Right renal pelvis (tissue), 4 donors: ENCODE measurements around the gene SWT1. TPM values are rescaled to one million over a fixed set of nuclear protein-coding genes. Genes with fewer than 3 reads are reported as not detected.
"Not testable (repeated sequence)": the region's sequence is repeated elsewhere in the genome, so short reads cannot be mapped to it uniquely, and the experiment has no call there.

Experiments used
- DNase-seq, 4 donors: peaks; one replicate each; pipeline ENCODE4 v3.0.0-alpha.2; 2013; ENCODE audit warnings: low read depth in 4 of 4, low spot score in 3 of 4, missing footprints in 1 of 4
- polyA plus RNA-seq, 4 donors: library from polyadenylated mRNA; unstranded; fragments of 120-200 nt; gene quantifications; one replicate each; pipeline ENCODE4 v1.2.1, GENCODE V29; 2013; ENCODE audit not compliant: insufficient read length in 4 of 4

Gene SWT1
- polyA plus RNA-seq, 4 donors: 8.9 to 12.0 (median 9.9) TPM

DNA sequence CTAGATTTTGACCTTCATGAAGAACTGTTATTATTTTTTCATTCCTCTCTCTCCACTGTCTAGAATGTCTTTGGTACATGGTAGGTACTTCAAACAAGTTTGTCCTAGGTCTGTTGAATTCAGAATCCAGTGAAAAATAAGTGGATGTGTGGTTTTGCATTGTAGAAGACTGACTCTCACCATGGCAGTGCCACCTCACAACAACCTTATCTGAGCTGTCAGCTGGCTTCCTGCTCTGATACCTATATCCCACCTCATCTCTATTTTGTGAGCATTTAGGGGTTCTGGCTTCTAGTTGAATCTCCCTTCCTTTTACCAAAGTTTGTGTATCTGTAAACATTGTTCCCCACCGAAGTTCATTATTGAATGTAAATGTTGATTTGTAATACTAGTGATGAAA is 9.1 kb downstream of the SWT1 start:
- DNase-seq: no peak

DNA sequence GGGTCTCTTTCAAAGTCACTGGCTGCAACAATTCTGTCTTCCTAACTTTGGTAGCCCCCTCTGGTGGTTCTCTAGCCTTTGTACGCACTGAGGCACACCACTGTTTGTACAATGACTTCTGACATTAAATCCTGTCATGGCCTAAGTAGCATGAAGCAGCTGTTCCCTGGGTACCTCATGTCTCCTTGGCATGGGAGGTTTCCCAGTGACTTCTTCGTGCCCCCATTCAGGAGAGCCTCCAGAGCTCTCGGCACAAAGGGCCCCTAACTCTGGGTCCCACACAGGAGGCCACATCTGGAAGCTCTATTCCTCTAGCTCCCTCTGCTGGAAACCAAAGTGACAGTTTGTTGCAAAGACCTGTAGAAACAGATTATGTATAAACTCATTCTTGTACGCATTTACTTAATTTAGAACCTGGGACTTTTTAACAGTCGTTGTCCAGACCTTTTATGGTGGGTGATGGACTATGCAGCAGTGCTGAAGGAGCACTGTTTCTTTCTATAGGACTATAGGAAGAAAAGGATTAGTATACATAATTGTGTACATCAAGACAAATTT is 13.4 kb downstream of the SWT1 start:
- peak; percentile 51 to 60 (median 57) for DNase-seq

DNA sequence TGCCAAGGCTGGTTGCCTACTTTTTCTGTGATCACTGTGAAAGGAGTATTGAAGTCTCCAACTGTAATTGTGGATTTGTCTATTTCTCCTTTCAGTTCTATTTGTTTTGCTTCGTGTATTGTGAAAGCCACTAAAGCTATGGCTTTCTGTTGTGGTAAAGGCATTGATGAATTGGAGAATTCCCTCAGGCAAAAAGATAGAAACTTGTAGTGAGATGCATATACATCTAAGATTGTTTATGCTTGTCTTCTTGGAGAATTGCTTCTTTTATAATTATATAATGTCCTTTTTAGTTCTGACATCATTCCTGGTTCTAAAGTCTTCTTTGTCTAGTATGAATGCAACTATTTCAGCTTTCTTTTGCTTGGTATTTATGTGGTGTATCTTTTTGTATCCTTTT is 36.8 kb downstream of the SWT1 start:
- no peak for DNase-seq

- not testable (repeated sequence) for DNase-seq
Observed at GRCh38 chr1:185198712-185199111, 41.7 kb downstream of the SWT1 start.

DNA sequence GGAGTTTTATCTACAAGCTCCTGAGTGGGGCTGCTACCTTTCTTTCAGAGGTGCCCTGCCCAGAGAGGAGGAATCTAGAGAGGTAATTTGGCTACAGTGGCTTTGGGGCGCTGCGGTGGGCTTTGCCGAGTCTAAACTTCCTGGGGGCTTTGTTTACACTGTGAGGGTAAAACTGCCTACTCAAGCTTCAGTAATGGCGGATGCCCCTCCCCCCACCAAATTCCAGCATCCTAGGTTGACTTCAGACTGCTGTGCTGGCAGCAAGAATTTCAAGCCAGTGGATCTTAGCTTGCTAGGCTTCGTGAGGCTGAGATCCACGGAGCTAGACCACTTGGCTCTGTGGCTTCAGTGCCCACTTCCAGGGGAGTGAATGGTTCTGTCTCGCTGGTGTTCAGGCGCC is 43.9 kb downstream of the SWT1 start:
- DNase-seq: no peak

DNA sequence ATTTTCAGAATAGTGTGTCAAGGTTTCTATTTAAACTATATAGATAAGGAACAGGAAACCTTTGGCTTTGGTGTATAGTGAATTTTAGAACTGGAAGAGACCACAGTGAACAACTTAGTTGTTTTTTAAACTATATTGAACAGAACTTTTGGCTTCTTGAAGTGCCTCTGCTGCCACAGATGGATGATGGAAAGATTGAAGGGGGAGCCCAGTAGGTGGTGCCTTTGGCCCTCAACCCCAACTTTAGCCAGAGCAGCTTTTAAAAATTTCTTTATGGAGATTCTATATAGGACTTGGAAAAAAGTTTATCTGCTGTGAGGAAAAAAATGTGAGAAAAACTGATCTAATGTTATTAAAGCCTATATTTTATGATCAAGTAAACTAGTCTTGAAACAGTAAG is 50.2 kb downstream of the SWT1 start:
- DNase-seq: no peak

DNA sequence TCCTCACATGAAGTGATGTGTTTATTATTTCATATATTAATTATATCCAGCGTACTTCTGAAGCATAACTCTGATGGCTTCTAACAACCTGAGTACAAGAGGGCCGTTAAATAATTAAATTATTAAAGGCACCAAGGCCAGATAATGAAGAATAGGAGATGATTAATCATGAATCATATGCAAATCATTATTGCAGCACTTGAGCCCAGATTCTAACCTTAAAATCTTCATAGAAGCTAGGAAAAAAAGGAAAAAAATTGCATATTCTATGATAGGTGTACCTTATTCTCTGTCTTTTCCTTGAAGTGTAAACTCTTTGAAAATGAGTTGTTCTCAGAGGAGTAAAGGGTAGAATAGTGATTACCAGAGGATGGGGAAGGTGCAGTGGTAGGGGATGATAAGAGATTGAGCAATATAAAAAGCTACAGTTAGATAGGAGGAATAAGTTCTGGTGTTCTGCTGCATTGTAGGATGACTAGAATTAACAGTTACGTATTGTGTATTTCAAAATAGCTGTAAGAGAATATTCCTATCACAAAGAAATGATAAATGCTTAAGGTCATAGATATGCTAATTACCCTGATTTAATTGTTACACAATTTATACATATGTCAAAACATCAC is 51.1 kb downstream of the SWT1 start:
- DNase-seq: no peak

DNA sequence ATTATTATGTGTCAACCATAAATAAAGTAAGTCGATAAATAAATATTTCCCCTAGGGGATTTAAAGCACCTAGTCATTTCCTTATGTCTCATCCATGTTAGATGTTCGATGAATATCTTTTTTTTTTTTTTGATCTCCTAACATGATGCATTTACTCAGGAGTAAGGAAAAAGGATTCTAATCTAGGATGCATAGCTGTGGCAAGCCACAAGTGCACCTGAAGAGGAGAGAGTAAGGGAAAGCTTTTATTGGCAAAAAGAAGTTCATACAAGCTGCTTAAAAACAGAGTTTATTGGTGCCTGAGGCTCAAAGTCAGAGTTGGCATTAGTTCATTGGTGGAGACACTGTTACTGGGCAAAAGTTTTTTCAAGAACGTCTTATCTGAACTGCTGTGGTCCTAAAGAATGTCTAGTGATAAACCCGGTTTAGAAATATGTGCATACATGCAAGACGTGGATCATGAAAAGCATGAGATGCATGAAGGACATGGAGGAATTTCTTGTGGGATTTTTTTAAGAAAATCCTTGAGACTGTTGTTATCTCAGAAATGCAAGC is 51.7 kb downstream of the SWT1 start:
- DNase-seq: no peak

- DNase-seq: not testable (repeated sequence)
Observed at GRCh38 chr1:185209357-185209756, 52.4 kb downstream of the SWT1 start.

GRCh38 chr1:185213091-185213490 is 56.1 kb downstream of the SWT1 start:
- DNase-seq: no peak

DNA sequence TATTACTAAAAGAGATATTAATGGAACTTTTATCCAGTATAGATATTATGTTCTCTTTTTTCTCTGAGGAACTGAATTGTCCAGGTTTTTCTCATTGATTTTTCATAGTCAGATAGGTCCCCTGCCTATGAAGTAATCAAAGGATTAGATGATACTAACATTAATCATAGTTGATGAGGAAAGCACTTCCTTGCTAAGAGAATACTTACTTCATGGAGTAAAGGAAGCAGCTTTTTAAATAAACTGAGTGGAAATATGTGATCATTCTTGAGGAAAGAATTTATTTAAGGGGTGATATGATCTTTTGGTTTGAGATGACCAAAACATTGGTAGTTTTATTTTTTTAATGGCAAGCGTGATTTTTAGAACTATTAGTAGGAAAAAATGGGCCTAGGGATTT is 58.9 kb downstream of the SWT1 start:
- DNase-seq: no peak

DNA sequence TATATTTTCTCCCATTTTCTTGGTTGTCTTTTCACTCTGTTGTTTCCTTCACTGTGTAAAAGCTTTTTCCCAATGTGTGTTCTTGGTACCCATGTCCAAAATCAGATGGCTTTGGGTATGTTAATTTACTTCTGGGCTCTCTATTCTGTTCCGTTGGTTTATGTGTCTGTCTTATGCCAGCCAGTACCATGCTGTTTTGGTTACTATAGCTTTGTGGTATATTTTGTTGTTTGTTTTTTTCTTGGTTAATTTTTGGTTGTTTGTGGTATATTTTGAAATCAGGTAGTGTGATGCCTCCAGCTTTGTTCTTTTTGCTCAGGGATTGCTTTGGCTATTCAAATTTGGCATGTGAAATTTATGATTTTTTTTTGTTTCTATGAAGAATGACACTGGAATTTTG is 67.2 kb downstream of the SWT1 start:
- DNase-seq: no peak

GRCh38 chr1:185227161-185227560 is 70.2 kb downstream of the SWT1 start:
- DNase-seq: no peak

GRCh38 chr1:185228979-185229378 is 72.0 kb downstream of the SWT1 start:
- no peak for DNase-seq

DNA sequence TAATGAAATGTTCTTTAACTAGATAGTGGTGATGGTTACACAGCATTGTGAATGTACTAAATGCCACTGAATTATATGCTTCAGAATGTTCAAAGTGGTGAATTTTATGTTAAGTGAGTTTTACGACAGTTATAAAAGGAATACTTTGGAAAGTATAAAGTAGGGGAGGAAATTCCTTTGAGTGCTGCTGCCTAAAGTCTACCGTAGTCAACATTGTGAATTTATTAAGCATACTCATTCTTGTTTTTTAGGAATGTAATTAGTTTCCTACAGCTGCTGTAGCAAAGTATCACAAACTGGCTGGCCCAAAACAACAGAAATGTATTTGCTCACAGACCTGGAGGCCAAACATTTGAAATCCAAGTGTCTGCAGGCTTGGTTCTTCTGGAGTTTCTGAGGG is 73.0 kb downstream of the SWT1 start:
- DNase-seq: no peak

DNA sequence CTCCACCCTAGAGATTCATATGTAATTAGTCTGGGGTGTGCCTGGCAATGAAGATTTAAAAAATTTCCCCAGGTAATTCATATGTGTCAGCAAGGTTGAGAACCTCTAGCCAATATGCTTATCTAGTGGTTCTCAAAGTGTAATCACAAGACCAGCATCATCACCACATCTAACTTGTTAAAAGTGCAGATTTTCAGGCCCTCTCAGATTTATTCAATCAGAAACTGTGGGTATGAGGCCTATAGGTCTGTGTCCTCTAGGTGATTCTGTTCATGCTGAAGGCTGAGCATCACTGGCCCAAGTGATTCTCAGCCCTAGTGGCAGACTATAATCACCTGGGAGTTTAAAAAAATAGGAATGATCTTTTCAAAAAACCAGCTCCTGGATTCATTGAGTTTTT is 75.9 kb downstream of the SWT1 start:
- DNase-seq: no peak

GRCh38 chr1:185234183-185234582 is 77.2 kb downstream of the SWT1 start:
- not testable (repeated sequence) for DNase-seq

GRCh38 chr1:185237176-185237575 is 80.2 kb downstream of the SWT1 start:
- DNase-seq: not testable (repeated sequence)

GRCh38 chr1:185237661-185238060 is 80.7 kb downstream of the SWT1 start:
- no peak for DNase-seq

DNA sequence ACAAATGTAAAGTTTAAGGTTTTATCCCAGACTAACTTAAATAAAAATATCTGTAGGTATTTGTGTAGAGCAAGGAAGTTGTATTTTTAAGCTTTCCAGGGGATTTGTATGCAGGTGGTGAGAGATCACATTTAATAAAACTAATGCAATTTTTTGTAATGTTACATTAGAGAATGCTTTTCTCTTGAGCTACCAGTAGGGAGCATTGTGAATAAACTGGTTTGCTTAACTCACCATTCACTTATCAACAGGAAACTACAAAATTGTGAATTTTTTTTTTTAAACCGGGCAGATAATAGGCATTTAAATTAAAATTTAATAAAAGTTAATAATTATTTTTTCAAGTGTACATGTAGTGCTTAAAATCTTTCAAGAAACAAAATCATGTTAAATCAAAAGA is 81.5 kb downstream of the SWT1 start:
- DNase-seq: no peak

GRCh38 chr1:185239861-185240260 is 82.9 kb downstream of the SWT1 start:
- DNase-seq: no peak

GRCh38 chr1:185241127-185241526 is 84.2 kb downstream of the SWT1 start:
- DNase-seq: no peak
